HG03196 (cell line): Measurements from ENCODE around the gene ZNF584.
"Not testable (repeated sequence)": the region's sequence is repeated elsewhere in the genome, so short reads cannot be mapped to it uniquely, and the experiment has no call there.

Experiments used
- ATAC-seq: cut with Tn5 transposase; IDR thresholded peaks from one replicate; pipeline ENCODE4 v1.9.1; 2021; ENCODE audit not compliant: unreplicated experiment

The ZNF584 gene

DNA sequence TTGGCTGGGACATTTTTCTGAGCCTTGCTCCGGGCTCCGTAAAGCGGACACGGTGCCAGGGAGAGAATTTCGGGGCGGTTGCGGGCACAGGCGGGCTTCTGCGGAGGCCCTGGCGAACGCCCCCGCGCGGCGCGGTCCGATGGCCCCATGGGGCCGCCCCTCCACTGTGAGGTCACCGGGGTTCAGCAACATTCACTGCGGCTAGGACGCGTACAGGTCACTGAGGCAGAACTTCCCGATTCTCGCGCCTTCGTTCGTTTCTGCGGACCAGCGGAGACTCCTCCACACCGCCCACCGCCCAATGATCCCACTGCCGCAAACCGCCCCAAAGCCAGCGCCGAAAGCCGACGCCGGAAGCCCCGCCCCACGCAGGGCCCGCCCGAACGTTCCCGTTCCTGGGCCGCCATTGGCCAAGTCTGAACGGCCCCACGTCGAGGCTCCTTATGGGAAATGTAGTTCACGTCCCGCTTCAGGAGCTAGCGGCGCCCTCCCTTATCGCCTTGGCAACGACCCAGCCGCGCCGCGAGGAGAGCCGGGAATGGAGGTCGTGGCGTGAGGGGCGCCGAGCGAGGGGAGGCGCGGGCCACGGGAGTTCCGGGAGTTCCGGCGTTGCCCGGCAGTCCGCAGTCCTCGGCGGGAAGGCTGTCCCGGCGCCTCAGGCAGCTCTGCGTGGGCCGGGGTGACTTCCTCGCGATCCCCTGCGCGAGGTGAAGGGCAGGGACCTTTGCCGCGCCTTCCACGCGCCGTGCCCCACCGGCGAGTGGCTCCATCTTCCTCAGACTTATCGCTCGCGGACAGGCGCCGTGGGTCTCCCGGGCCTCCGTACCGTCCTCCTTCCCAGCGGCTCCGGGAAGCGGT is at the start of gene ZNF584:
Gene ZNF584, plus strand, starts transcription at position 498 of the 858 bp plus-strand sequence. CDS start 499 bp downstream, outside the sequence.
- ATAC-seq = peak; percentile 90

- ATAC-seq = peak; percentile 18
Measured at GRCh38 chr19:58361900-58362271, 46.6 kb upstream of the ZNF584 start.

- ATAC-seq = peak; percentile 90
Measured at GRCh38 chr19:58362272-58362994, 46.0 kb upstream of the ZNF584 start, which contains the start of gene ZNF497. ZNF497 (minus strand) TSS chr19:58362751; CDS start chr19:58357635, 5,116 bp downstream.

DNA sequence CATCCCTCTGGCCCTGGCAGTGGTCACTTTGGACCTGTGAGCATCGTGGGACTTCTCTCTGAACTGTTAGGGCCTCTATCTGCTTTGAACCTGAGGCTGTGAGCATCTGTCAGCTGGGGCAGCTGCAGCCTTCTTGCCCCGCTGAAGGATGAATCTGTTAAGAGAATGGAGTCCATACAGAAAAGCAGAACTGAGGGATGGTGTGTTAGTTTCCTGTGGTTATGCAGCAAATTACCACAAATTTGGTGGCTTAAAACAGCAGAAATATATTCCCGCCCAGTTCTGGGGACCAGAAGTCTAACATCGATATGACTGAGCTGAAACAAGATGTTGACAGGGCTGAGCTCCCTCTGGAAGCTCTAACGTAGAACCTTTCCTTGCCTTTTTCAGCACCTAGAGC is 44.3 kb upstream of the ZNF584 start:
- ATAC-seq = no peak

GRCh38 chr19:58366585-58367430 is 41.6 kb upstream of the ZNF584 start:
- ATAC-seq = no peak

DNA sequence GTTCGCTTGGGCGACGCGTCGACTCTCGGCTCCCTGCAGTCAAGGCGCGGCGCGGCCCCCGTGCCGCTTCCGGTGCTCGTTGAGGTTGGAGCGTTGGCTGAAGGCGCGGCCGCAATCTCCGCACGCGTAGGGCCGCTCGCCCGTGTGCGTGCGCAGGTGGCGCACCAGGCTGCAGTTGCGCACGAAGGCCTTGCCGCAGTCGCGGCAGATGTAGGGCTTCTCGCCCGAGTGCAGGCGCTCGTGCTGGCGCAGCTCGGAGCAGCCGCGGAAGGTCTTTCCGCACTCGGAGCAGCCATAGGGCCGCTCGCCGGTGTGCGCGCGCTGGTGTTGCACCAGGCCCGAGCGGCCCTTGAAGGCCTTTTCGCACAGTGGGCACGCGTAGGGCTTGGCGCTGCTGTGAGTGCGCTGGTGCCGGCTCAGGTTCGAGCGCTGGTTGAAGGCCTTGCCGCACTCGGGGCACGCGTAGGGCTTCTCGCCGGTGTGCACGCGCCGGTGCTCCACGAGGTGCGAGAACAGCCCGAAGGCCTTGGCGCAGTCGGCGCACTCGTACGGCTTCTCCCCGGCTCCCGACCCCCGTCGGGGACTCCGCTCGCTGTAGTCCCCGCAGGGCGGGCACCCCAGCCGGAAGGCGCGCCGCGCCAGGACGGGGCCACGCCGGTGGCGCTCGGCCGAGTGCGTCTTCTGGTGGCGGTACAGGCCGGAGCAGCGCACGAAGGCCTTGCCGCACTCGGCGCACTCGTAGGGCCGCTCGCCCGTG is 40.6 kb upstream of the ZNF584 start:
- ATAC-seq = no peak

DNA sequence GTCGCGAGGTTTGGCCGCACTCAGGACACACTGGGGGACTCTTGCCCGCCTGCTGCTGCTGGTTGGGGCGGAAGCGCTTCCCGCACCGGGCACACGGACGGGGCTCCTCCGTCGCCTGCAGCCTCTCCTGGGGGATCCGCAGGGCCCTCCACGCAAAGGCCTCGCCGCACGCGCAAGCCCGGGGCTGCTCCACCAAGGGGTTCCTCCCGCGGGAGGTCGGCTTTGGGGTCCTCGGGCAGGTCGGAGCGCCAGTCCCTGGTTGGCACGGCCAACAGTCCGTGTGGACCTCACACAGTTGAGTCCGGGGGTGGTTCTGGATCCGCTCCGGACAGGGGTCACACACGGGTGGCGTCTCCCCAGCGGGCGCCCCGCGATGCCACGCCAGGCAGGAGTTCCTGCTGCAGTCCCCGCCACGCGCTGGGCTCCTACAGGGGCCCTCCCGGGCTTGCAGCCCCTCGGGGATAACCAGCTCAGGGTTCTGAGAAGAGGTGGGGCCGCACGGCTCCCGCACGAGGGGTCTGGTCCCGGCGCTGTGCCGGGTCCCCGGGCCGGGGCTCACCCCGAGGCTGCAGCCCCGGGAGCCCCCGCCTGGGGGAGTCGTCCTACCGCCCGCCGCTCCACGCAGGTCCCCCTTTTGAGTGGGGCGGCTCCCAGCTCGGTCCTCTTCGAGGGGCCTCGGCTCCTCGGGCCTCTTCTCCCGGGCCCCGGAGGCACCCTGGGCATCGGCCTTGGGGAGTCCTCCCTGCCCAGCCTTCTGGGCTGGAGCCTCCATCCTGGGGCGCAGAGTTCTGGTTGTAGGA is 39.7 kb upstream of the ZNF584 start:
- no peak for ATAC-seq

- ATAC-seq = no peak
Measured at GRCh38 chr19:58372311-58373133, 35.9 kb upstream of the ZNF584 start.

DNA sequence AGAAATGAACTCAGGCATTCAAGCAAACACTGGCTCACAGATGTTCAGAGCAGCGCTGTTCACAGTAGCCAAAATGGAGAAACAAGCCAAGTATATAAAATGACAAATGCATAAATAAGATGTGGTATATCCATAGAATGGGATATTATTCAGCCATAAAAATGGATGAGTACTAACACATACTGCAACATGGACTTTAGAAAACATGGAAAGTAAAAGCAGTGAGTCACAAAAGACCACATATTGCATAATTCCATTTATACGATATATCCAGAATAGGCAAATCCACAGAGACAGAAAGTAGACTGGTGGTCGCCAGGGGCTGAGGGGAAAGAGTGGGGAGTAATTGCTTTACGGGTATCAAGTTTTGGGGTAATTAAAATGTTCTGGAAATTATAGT is 34.2 kb upstream of the ZNF584 start:
- no peak for ATAC-seq

- not testable (repeated sequence) for ATAC-seq
Measured at GRCh38 chr19:58376724-58377123, 31.7 kb upstream of the ZNF584 start.

DNA sequence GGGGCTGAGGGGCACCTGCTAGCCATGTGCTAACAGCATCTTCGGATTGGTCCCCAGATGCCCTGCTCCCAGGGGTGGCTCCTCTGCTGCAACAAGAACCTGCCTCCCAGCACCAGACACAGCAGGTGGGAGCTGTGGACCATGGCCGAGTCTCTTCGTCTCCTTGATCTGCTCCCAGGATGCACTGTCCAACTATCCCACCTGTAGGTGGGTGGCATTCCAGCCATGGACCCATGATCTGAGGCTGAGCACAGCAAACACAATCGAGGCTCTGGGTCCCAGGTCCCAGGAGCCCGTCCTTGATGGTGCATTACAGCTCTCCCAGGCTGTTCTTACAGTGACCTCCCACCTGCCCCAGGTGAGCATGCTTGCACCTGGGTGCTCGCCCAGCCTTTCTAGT is 29.2 kb upstream of the ZNF584 start:
- no peak for ATAC-seq

- no peak for ATAC-seq
Measured at GRCh38 chr19:58380037-58380661, 28.3 kb upstream of the ZNF584 start.

GRCh38 chr19:58380662-58381459 is 27.6 kb upstream of the ZNF584 start, which contains the start of gene ZNF837:
ZNF837 (minus strand) TSS chr19:58381030; CDS start chr19:58369332, 11,698 bp downstream.
- ATAC-seq = peak; percentile 80

DNA sequence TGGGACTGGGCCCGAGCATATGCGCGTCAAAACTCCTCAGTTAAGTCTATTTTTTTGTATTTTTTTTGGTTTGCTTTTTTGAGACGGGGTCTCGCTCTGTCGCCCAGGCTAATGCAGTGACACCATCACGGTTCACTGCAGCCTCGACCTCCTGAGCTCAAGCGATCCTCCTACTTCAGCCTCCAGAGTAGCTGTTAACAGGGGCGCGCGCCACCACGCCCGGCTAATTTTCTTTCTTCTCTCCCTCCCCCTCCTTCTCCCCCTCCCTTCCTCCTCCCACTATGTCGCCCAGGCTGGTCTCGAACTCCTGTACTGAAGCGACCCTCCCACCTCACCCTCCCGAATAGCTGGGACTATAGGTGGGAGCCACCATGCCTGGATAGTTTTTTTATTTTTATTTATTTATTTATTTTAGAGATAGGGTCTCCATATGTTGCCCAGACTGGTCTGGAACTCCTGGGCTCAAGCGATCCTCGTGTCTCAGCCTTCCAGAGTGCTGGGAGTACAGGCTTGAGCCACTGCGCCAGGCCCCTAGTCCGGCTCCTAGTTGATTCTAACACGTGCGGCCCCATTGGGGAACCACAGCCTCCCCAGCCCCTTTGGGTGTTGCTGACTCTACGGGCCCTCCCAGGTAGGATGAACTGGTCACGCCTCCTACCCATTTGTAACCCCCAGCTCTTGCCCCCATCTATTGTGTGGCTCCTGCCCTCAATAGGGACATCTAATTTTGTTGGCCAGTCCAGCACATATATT is 26.8 kb upstream of the ZNF584 start:
- no peak for ATAC-seq

DNA sequence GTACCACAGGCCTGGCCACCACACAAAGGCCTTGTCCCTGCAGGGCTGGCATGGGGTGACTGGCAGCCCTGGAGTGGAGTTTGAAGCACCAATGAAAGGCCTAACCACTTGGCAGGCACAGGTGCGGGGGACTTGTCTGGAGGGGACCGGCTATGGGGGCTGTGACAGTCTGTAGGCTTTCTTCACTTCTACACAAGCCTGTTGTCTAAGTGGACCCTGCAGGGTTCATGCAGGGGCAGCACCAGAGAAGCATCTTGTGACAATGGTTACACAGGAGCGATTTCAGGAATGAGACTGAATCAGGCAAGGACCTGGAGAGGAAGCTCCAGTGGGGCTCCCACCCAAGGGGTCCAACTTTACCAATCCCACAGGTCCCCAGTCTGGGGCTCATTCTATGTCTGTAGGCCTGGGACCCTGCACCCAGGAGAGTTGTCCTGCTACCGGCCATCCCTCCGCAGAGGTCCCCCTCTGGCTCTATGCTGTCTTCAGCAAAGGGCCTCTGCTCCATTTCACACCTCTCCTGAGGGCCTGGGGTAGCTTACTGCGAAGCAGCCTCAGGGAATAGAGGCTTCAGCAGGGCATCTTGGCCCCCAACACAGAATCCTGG is 25.3 kb upstream of the ZNF584 start:
- ATAC-seq = no peak

- no peak for ATAC-seq
Measured at GRCh38 chr19:58385313-58385890, 23.0 kb upstream of the ZNF584 start.
